HG03159 (cell line): Measurements from ENCODE around the gene GPC5.
"Not testable (repeated sequence)": the region's sequence is repeated elsewhere in the genome, so short reads cannot be mapped to it uniquely, and the experiment has no call there.

ENCODE experiments used
- ATAC-seq: cut with Tn5 transposase; IDR thresholded peaks from one replicate; pipeline ENCODE4 v1.9.1; 2021; ENCODE audit warnings: mild to moderate bottlenecking, moderate library complexity; ENCODE audit not compliant: unreplicated experiment

Gene GPC5

GRCh38 chr13:91816263-91816807 lies 417.9 kb downstream of the GPC5 start:
- no peak for ATAC-seq

- no peak for ATAC-seq
These were observed 418.8 kb downstream of the GPC5 start for GRCh38 chr13:91817250-91817649.

GRCh38 chr13:91824416-91824815 lies 426.0 kb downstream of the GPC5 start:
- no peak for ATAC-seq

- ATAC-seq, result no peak
These were observed 427.1 kb downstream of the GPC5 start for GRCh38 chr13:91825516-91825915.

GRCh38 chr13:91836553-91836952 lies 438.1 kb downstream of the GPC5 start:
- no peak for ATAC-seq

- no peak for ATAC-seq
These were observed 447.2 kb downstream of the GPC5 start for GRCh38 chr13:91845612-91846011.

- no peak for ATAC-seq
These were observed 465.3 kb downstream of the GPC5 start for GRCh38 chr13:91863699-91864098.

GRCh38 chr13:91868351-91868750 lies 469.9 kb downstream of the GPC5 start:
- no peak for ATAC-seq

- ATAC-seq, result no peak
These were observed 480.1 kb downstream of the GPC5 start for GRCh38 chr13:91878491-91878890.

- ATAC-seq, result no peak
These were observed 480.9 kb downstream of the GPC5 start for GRCh38 chr13:91879360-91879759.

GRCh38 chr13:91882918-91883317 lies 484.5 kb downstream of the GPC5 start:
- ATAC-seq, result no peak

GRCh38 chr13:91889641-91890040 lies 491.2 kb downstream of the GPC5 start:
- ATAC-seq, result no peak

GRCh38 chr13:91891141-91891540 lies 492.7 kb downstream of the GPC5 start:
- ATAC-seq, result no peak

GRCh38 chr13:91893040-91893439 lies 494.6 kb downstream of the GPC5 start:
- ATAC-seq, result no peak

GRCh38 chr13:91894316-91894715 lies 495.9 kb downstream of the GPC5 start:
- ATAC-seq, result no peak

GRCh38 chr13:91896547-91896946 lies 498.1 kb downstream of the GPC5 start:
- ATAC-seq, result no peak

GRCh38 chr13:91898986-91899385 lies 500.6 kb downstream of the GPC5 start:
- not testable (repeated sequence) for ATAC-seq

- no peak for ATAC-seq
These were observed 503.9 kb downstream of the GPC5 start for GRCh38 chr13:91902291-91902690.

GRCh38 chr13:91904005-91904404 lies 505.6 kb downstream of the GPC5 start:
- ATAC-seq, result peak; percentile 95

GRCh38 chr13:91904597-91904996 lies 506.2 kb downstream of the GPC5 start:
- peak; percentile 58 for ATAC-seq

GRCh38 chr13:91907398-91907797 lies 509.0 kb downstream of the GPC5 start:
- ATAC-seq, result no peak

GRCh38 chr13:91909617-91910016 lies 511.2 kb downstream of the GPC5 start:
- ATAC-seq, result no peak

- no peak for ATAC-seq
These were observed 524.7 kb downstream of the GPC5 start for GRCh38 chr13:91922969-91923592.
